ENCODE results near the gene TRIM14.
"Not testable (repeated sequence)": the region's sequence is repeated elsewhere in the genome, so short reads cannot be mapped to it uniquely, and the experiment has no call there.

The TRIM14 gene

DNA sequence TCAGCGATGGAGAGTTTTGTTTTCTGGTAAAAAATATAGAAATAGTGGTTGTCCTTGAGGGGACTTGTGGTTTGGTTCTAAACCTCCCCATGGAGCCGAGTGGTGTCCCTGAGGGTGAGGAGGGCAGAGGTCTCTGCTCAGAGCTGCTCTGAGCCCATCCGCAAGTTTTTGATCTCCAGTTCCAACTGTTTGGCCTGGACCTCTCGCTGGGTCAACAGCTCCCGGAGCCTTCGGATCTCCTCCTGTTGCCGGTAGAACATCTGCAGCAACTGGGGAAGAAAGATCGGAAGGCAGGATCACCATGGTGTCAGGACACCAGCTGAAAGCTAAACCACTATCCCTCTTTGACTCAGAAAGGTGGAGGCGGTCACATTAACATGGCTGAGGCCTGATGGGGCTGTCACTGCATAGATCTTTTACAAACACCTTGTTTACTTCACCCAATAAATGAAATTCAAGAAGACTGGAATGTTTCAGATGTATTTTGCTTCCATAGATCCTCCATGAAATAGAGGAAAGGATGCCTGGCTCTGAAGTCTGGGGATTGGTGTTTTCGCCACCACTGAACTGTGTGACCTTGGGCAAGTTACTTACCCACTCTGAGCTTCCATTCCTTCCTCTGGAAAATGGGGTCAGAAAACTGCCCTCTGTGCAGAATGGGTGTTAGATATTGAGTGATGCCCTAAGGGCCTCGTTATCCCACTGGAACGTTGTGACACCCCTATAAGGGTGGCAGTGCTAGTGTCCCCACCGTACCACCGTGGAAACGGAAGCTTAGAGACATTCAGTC, 5.8 kb upstream of the TRIM14 start:
- no peak for ATAC-seq
- TF ChIP-seq, protein P1, sequence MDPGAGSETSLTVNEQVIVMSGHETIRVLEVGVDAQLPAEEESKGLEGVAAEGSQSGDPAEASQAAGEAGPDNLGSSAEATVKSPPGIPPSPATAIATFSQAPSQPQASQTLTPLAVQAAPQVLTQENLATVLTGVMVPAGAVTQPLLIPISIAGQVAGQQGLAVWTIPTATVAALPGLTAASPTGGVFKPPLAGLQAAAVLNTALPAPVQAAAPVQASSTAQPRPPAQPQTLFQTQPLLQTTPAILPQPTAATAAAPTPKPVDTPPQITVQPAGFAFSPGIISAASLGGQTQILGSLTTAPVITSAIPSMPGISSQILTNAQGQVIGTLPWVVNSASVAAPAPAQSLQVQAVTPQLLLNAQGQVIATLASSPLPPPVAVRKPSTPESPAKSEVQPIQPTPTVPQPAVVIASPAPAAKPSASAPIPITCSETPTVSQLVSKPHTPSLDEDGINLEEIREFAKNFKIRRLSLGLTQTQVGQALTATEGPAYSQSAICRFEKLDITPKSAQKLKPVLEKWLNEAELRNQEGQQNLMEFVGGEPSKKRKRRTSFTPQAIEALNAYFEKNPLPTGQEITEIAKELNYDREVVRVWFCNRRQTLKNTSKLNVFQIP (CRISPR knock-in tag; IDR thresholded peaks at IDR 0.05; ENCODE audit: borderline replicate concordance, low read depth): no peak
- TF ChIP-seq ARNTL (CRISPR knock-in tag; IDR thresholded peaks at IDR 0.05; ENCODE audit: borderline replicate concordance, low read depth): no peak
- no peak for TF ChIP-seq SNAI2 (CRISPR knock-in tag; IDR thresholded peaks at IDR 0.05)
- no peak for TF ChIP-seq ZFP30 (CRISPR knock-in tag; IDR thresholded peaks at IDR 0.05)
- TF ChIP-seq ESRRG (CRISPR knock-in tag; IDR thresholded peaks at IDR 0.05): no peak
- TF ChIP-seq RARB (CRISPR knock-in tag; IDR thresholded peaks at IDR 0.05): no peak
- TF ChIP-seq ISL1 (CRISPR knock-in tag; IDR thresholded peaks at IDR 0.05): no peak
- TF ChIP-seq ZC3H10 (CRISPR knock-in tag; IDR thresholded peaks at IDR 0.05): no peak
- no peak for TF ChIP-seq CSDC2 (CRISPR knock-in tag; IDR thresholded peaks at IDR 0.05)
- TF ChIP-seq ZNF565 (CRISPR knock-in tag; conservative IDR thresholded peaks at IDR 0.05; ENCODE audit: low read depth): no peak
- TF ChIP-seq, protein P2, sequence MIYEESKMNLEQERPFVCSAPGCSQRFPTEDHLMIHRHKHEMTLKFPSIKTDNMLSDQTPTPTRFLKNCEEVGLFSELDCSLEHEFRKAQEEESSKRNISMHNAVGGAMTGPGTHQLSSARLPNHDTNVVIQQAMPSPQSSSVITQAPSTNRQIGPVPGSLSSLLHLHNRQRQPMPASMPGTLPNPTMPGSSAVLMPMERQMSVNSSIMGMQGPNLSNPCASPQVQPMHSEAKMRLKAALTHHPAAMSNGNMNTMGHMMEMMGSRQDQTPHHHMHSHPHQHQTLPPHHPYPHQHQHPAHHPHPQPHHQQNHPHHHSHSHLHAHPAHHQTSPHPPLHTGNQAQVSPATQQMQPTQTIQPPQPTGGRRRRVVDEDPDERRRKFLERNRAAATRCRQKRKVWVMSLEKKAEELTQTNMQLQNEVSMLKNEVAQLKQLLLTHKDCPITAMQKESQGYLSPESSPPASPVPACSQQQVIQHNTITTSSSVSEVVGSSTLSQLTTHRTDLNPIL (CRISPR knock-in tag; IDR thresholded peaks at IDR 0.05; ENCODE audit: low read depth): no peak

DNA sequence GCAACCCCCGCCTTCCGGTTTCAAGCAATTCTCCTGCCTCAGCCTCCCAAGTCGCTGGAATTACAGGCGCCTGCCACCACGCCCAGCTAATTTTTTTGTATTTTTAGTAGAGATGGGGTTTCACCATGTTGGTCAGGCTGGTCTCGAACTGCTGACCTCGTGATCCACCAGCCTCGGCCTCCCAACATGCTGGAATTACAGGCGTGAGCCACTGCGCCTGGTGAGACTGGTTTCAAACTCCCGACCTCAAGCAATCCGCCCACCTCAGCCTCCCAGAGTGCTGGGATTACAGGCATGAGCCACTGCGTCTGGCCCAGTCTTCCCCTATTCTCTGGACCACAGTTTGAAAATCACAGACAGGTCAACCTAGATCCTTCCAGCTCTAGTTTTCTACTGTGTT, 5.1 kb upstream of the TRIM14 start:
- not testable (repeated sequence) for ATAC-seq

DNA sequence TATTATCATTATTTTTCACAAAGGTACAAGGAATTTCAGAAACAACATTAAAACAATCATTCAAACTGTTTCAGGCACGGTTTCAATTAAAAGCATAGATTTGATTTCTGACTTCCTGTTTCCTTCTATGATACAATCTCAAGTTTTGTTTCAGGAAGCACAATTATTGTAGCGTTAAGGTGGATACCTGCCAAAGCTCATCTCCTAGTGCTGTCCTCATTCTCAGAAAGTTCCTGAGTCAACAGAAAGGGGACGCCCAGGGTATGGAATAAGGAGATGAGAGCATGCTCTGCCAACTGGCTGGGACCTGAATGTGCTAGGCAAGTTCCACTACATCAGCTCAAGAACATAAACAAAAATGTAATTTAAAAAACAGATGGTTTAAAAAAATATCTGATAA, 2.0 kb upstream of the TRIM14 start:
- TF ChIP-seq BACH2 (CRISPR knock-in tag; IDR thresholded peaks at IDR 0.05; ENCODE audit: borderline replicate concordance) (no peak), ZNF8 (CRISPR knock-in tag; IDR thresholded peaks at IDR 0.05) (no peak), OSR1 (CRISPR knock-in tag; IDR thresholded peaks at IDR 0.05) (no peak), GLIS3 (CRISPR knock-in tag; IDR thresholded peaks at IDR 0.05) (no peak), ZNF70 (CRISPR knock-in tag; IDR thresholded peaks at IDR 0.05) (no peak), SNAI2 (CRISPR knock-in tag; IDR thresholded peaks at IDR 0.05) (no peak)
- TF ChIP-seq, protein P3, sequence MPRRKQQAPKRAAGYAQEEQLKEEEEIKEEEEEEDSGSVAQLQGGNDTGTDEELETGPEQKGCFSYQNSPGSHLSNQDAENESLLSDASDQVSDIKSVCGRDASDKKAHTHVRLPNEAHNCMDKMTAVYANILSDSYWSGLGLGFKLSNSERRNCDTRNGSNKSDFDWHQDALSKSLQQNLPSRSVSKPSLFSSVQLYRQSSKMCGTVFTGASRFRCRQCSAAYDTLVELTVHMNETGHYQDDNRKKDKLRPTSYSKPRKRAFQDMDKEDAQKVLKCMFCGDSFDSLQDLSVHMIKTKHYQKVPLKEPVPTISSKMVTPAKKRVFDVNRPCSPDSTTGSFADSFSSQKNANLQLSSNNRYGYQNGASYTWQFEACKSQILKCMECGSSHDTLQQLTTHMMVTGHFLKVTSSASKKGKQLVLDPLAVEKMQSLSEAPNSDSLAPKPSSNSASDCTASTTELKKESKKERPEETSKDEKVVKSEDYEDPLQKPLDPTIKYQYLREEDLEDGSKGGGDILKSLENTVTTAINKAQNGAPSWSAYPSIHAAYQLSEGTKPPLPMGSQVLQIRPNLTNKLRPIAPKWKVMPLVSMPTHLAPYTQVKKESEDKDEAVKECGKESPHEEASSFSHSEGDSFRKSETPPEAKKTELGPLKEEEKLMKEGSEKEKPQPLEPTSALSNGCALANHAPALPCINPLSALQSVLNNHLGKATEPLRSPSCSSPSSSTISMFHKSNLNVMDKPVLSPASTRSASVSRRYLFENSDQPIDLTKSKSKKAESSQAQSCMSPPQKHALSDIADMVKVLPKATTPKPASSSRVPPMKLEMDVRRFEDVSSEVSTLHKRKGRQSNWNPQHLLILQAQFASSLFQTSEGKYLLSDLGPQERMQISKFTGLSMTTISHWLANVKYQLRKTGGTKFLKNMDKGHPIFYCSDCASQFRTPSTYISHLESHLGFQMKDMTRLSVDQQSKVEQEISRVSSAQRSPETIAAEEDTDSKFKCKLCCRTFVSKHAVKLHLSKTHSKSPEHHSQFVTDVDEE (CRISPR knock-in tag; IDR thresholded peaks at IDR 0.05): no peak
- TF ChIP-seq, protein P1 (CRISPR knock-in tag; IDR thresholded peaks at IDR 0.05; ENCODE audit: borderline replicate concordance, low read depth): no peak
- peak; percentile 36 for ATAC-seq

DNA sequence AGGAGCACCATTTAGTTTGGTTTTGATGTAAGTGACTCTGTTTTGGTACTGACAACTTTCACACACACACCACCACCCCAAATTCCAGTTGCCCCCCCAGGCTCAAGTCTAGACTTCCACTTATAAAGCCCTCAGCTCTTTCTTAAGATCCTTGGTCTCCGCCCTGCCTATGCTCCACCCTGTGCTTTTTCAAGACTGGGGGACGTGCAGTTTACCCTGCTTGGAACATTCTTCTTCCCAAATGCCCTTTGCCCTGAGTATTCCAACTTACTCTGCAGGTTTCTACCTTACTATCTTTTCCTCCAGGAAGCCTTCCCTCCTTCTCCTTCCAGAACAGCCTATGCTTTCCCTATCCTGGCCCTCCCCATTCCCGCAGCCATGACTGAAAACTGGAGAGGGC, 1.5 kb upstream of the TRIM14 start:
- no peak for ATAC-seq
- TF ChIP-seq SNAI2 (CRISPR knock-in tag; IDR thresholded peaks at IDR 0.05) (no peak), ESRRG (CRISPR knock-in tag; IDR thresholded peaks at IDR 0.05) (no peak), PPARA (CRISPR knock-in tag; IDR thresholded peaks at IDR 0.05; ENCODE audit: borderline replicate concordance) (no peak), ZNF8 (CRISPR knock-in tag; IDR thresholded peaks at IDR 0.05) (no peak), RARB (CRISPR knock-in tag; IDR thresholded peaks at IDR 0.05) (no peak), CSDC2 (CRISPR knock-in tag; IDR thresholded peaks at IDR 0.05) (no peak), TOX (CRISPR knock-in tag; IDR thresholded peaks at IDR 0.05; ENCODE audit: borderline replicate concordance) (no peak), ZFP3 (CRISPR knock-in tag; IDR thresholded peaks at IDR 0.05) (no peak)
